GM23338 (cell line): ENCODE data around the gene FKBP5. TPM values are rescaled to one million over a fixed set of nuclear protein-coding genes. Genes with fewer than 3 reads are reported as not detected.

Experiments
- ATAC-seq: fragments of 200-7000 bp; cut with Tn5 transposase; 3 replicates; pipeline ENCODE4 v1.9.1; 2020
- DNase-seq: peaks from one replicate; pipeline ENCODE4 v3.0.0-alpha.2; 2015; ENCODE audit warnings: low spot score
- H2AFZ ChIP-seq: fragments of 200-600 bp; sonication (generic); 2 replicates; pipeline ENCODE4 v1.8.0; 2016; ENCODE audit warnings: antibody characterized with exemption, mild to moderate bottlenecking, moderate library complexity
- H3F3A ChIP-seq: fragments of 200-600 bp; sonication (generic); replicated peaks from 2 replicates; pipeline ENCODE4 v1.8.0; 2017; ENCODE audit warnings: antibody characterized with exemption, mixed run types, low read depth
- H3K27ac ChIP-seq: fragments of 200-600 bp; sonication (generic); 2 replicates; pipeline ENCODE4 v1.6.1; 2016; ENCODE audit warnings: low read depth
- H3K27me3 ChIP-seq: fragments of 200-600 bp; sonication (generic); 2 replicates; pipeline ENCODE4 v1.8.0; 2016; ENCODE audit warnings: mild to moderate bottlenecking, mixed run types, moderate library complexity; ENCODE audit not compliant: insufficient read depth
- H3K36me3 ChIP-seq: fragments of 200-600 bp; sonication (generic); 2 replicates; pipeline ENCODE4 v1.8.0; 2016; ENCODE audit warnings: mild to moderate bottlenecking; ENCODE audit not compliant: insufficient read depth
- H3K4me1 ChIP-seq: fragments of 200-600 bp; sonication (generic); 2 replicates; pipeline ENCODE4 v1.8.0; 2016; ENCODE audit warnings: mild to moderate bottlenecking, moderate library complexity; ENCODE audit not compliant: insufficient read depth
- H3K4me2 ChIP-seq: fragments of 200-600 bp; sonication (generic); 2 replicates; pipeline ENCODE4 v1.7.1; 2017; ENCODE audit warnings: mixed run types
- H3K4me3 ChIP-seq: fragments of 200-600 bp; sonication (generic); 2 replicates; pipeline ENCODE4 v1.6.1; 2016; ENCODE audit warnings: mixed run types
- H3K79me2 ChIP-seq: fragments of 200-600 bp; sonication (generic); replicated peaks from 2 replicates; pipeline ENCODE4 v1.8.0; 2017; ENCODE audit warnings: mild to moderate bottlenecking; ENCODE audit not compliant: insufficient read depth
- H3K9me2 ChIP-seq: fragments of 200-600 bp; sonication (generic); 2 replicates; pipeline ENCODE4 v1.8.0; 2017; ENCODE audit not compliant: insufficient read depth
- H4K20me1 ChIP-seq: fragments of 200-600 bp; sonication (generic); replicated peaks from 2 replicates; pipeline ENCODE4 v1.8.0; 2017; ENCODE audit warnings: mild to moderate bottlenecking; ENCODE audit not compliant: insufficient read depth
- H3K27ac Mint-ChIP-seq: 2 replicates; pipeline ENCODE4 v1.8.0; 2020; ENCODE audit warnings: inconsistent platforms, mild to moderate bottlenecking, moderate library complexity, mixed read lengths
- H3K27me3 Mint-ChIP-seq: 3 replicates; pipeline ENCODE4 v1.8.0; 2022; ENCODE audit warnings: low read depth, mild to moderate bottlenecking, moderate library complexity, mixed read lengths, inconsistent platforms; ENCODE audit not compliant: insufficient read depth, poor library complexity
- H3K36me3 Mint-ChIP-seq: 3 replicates; pipeline ENCODE4 v1.8.0; 2021; ENCODE audit warnings: low read depth, mild to moderate bottlenecking, inconsistent platforms, moderate library complexity, mixed read lengths
- H3K4me1 Mint-ChIP-seq: 3 replicates; pipeline ENCODE4 v1.8.0; 2020; ENCODE audit warnings: mild to moderate bottlenecking, inconsistent platforms, mixed read lengths
- H3K4me3 Mint-ChIP-seq: 3 replicates; pipeline ENCODE4 v1.8.0; 2021; ENCODE audit warnings: moderate library complexity, mild to moderate bottlenecking, inconsistent platforms, mixed read lengths
- H3K9me3 Mint-ChIP-seq: 3 replicates; pipeline ENCODE4 v1.8.0; 2020; ENCODE audit warnings: moderate library complexity, mild to moderate bottlenecking, inconsistent platforms, mixed read lengths
- CREB1 ChIP-seq: fragments of 250-450 bp; sonication (Bioruptor Pico); IDR thresholded peaks from 2 replicates; pipeline ENCODE4 v1.5.0; 2020; ENCODE audit warnings: low read depth, mild to moderate bottlenecking, moderate library complexity
- CTCF ChIP-seq, 2 experiments: fragments of 200-600 bp in 1 of 2; sonication (generic) in 1 of 2; conservative IDR thresholded peaks; 2 replicates each; pipeline versions ENCODE4 v1.5.1 to v1.6.1; 2016 to 2017; ENCODE audit warnings: antibody characterized with exemption in 2 of 2, low read depth in 2 of 2, mild to moderate bottlenecking in 2 of 2, moderate library complexity in 1 of 2
- ETS1 ChIP-seq: IDR thresholded peaks from 2 replicates; pipeline ENCODE4 v1.6.1; 2016; ENCODE audit warnings: antibody characterized with exemption
- EZH2 ChIP-seq: fragments of 200-600 bp; sonication (generic); IDR thresholded peaks from one replicate; pipeline ENCODE4 v1.8.0; 2017; ENCODE audit warnings: antibody characterized with exemption, mild to moderate bottlenecking, low read depth; ENCODE audit not compliant: unreplicated experiment
- EZH2phosphoT487 ChIP-seq: fragments of 200-600 bp; sonication (generic); IDR thresholded peaks from one replicate; pipeline ENCODE4 v1.8.1; 2018; ENCODE audit warnings: antibody characterized with exemption; ENCODE audit not compliant: unreplicated experiment
- JUNB ChIP-seq: IDR thresholded peaks from one replicate; pipeline ENCODE4 v1.6.1; 2016; ENCODE audit warnings: antibody characterized with exemption; ENCODE audit not compliant: unreplicated experiment
- NANOG ChIP-seq: IDR thresholded peaks from 2 replicates; pipeline ENCODE4 v1.6.1; 2016; ENCODE audit warnings: antibody characterized with exemption, borderline replicate concordance
- POLR2AphosphoS5 ChIP-seq: IDR thresholded peaks from 2 replicates; pipeline ENCODE4 v1.6.1; 2016; ENCODE audit warnings: antibody characterized with exemption, low read depth
- REST ChIP-seq: IDR thresholded peaks from one replicate; pipeline ENCODE4 v1.6.1; 2018; ENCODE audit warnings: antibody characterized with exemption; ENCODE audit not compliant: unreplicated experiment
- STAT1 ChIP-seq: IDR thresholded peaks from one replicate; pipeline ENCODE4 v1.6.1; 2016; ENCODE audit warnings: antibody characterized with exemption; ENCODE audit not compliant: unreplicated experiment
- ZNF114 ChIP-seq: fragments of 250-450 bp; sonication (Bioruptor Pico); IDR thresholded peaks from 2 replicates; pipeline ENCODE4 v1.5.0; 2020; ENCODE audit warnings: mild to moderate bottlenecking, moderate library complexity
- ZNF331 ChIP-seq: fragments of 250-450 bp; sonication (Bioruptor Pico); IDR thresholded peaks from 2 replicates; pipeline ENCODE4 v1.5.0; 2020; ENCODE audit warnings: low read depth, mild to moderate bottlenecking, moderate library complexity
- ZNF462 ChIP-seq: fragments of 250-450 bp; sonication (Bioruptor Pico); IDR thresholded peaks from 2 replicates; pipeline ENCODE4 v1.5.0; 2020; ENCODE audit warnings: mild to moderate bottlenecking, moderate library complexity
- polyA plus RNA-seq: library from polyadenylated mRNA; unstranded; fragments of >200 nt; fragmentation: Nextera tagmentation; extraction: Ambion mirVana; gene quantifications from 2 replicates; pipeline ENCODE4 v1.2.1, GENCODE V29; 2016
- total RNA-seq: library from RNA; depleted of rRNA; stranded (reverse); fragments of >200 nt; shearing (Covaris generic); gene quantifications from 2 replicates; pipeline ENCODE4 v1.2.3, GENCODE V29; 2014

FKBP5 gene
- total and polyA plus RNA-seq, 2 experiments from 2014 or later = 19.8 to 28.6 TPM

GRCh38 chr6:35722121-35722761, 33.5 kb upstream of the FKBP5 start:
- ATAC-seq (no peak), DNase-seq (no peak)
- TF ChIP-seq CREB1 (CRISPR knock-in tag) (no peak), STAT1 (no peak), JUNB (no peak), ZNF114 (CRISPR knock-in tag) (no peak), REST (no peak), POLR2AphosphoS5 (no peak), EZH2 (no peak), EZH2phosphoT487 (no peak), ETS1 (no peak), NANOG (no peak), CTCF (conservative IDR thresholded peaks at IDR 0.05; ENCODE audit: low read depth in 2 of 2) (no peak), ZNF331 (CRISPR knock-in tag) (no peak), ZNF462 (CRISPR knock-in tag) (no peak)
- Histone ChIP-seq H3K36me3 (no peaks in the 10 kb centered on the region), H2AFZ (0 out of 2 replicates have a peak overlapping the region, but pooled peaks have one; percentile 69), H3K27ac (no peak overlapping the region), H3K9me2 (no peaks in the 10 kb centered on the region), H3K4me1 (peaks cover 48% of the 10 kb centered on the region), H3K79me2 (no peaks in the 10 kb centered on the region), H3K27me3 (peaks cover 18% of the 10 kb centered on the region), H3K4me2 (no peak overlapping the region), H3K4me3 (no peak overlapping the region), H4K20me1 (no peaks in the 10 kb centered on the region), H3F3A (peaks cover 24% of the 10 kb centered on the region)
- H3K36me3 Mint-ChIP-seq = no peaks in the 10 kb centered on the region; the same call in 2 of the 3 replicates
- H3K27me3 Mint-ChIP-seq = peaks cover 32% of the 10 kb centered on the region
- no peak overlapping the region for H3K4me3 Mint-ChIP-seq
- no peaks in the 10 kb centered on the region for H3K9me3 Mint-ChIP-seq
- peaks cover 65% of the 10 kb centered on the region for H3K4me1 Mint-ChIP-seq
- H3K27ac Mint-ChIP-seq = no peak overlapping the region
